Measurements from ENCODE around the gene USP7.
"Not testable (repeated sequence)": the region's sequence is repeated elsewhere in the genome, so short reads cannot be mapped to it uniquely, and the experiment has no call there.

USP7 gene

GRCh38 chr16:8996891-8997290 lies 33.2 kb upstream of the USP7 start:
- in situ Hi-C loops (cut with HindIII; ENCODE audit: low pct_unique_long_range_greater_than_20kb, low sequenced_read_pairs): no loop called here
- DNase-seq (ENCODE audit: low read depth in 1 of 2, low spot score in 1 of 2): peak in 1 of 2 experiments; percentile 16
- TF ChIP-seq JUND (IDR thresholded peaks at IDR 0.05; ENCODE audit: low read depth): no peak

GRCh38 chr16:8990445-8990844 lies 26.7 kb upstream of the USP7 start:
- no peak for TF ChIP-seq JUND (IDR thresholded peaks at IDR 0.05; ENCODE audit: low read depth)
- no peak for DNase-seq (ENCODE audit: low read depth in 1 of 2, low spot score in 1 of 2)
- in situ Hi-C loops (cut with HindIII; ENCODE audit: low pct_unique_long_range_greater_than_20kb, low sequenced_read_pairs): no loop called here

GRCh38 chr16:8989099-8989878 lies 25.6 kb upstream of the USP7 start:
- TF ChIP-seq JUND (IDR thresholded peaks at IDR 0.05; ENCODE audit: low read depth): no peak
- in situ Hi-C loops (cut with HindIII; ENCODE audit: low pct_unique_long_range_greater_than_20kb, low sequenced_read_pairs): no loop called here
- DNase-seq (ENCODE audit: low read depth in 1 of 2, low spot score in 1 of 2): no peak

- in situ Hi-C loops (cut with HindIII; ENCODE audit: low pct_unique_long_range_greater_than_20kb, low sequenced_read_pairs): no loop called here
- TF ChIP-seq JUND (IDR thresholded peaks at IDR 0.05; ENCODE audit: low read depth): no peak
- no peak for DNase-seq (ENCODE audit: low read depth in 1 of 2, low spot score in 1 of 2)
Observed at GRCh38 chr16:8986818-8987191, 23.1 kb upstream of the USP7 start.

- TF ChIP-seq JUND (IDR thresholded peaks at IDR 0.05; ENCODE audit: low read depth): no peak
- in situ Hi-C loops (cut with HindIII; ENCODE audit: low pct_unique_long_range_greater_than_20kb, low sequenced_read_pairs): no loop called here
- no peak for DNase-seq (ENCODE audit: low read depth in 1 of 2, low spot score in 1 of 2)
Observed at GRCh38 chr16:8986111-8986510, 22.4 kb upstream of the USP7 start.

- no peak for TF ChIP-seq JUND (IDR thresholded peaks at IDR 0.05; ENCODE audit: low read depth)
- in situ Hi-C loops (cut with HindIII; ENCODE audit: low pct_unique_long_range_greater_than_20kb, low sequenced_read_pairs): no loop called here
- no peak for DNase-seq (ENCODE audit: low read depth in 1 of 2, low spot score in 1 of 2)
Observed at GRCh38 chr16:8982816-8983215, 19.1 kb upstream of the USP7 start.

GRCh38 chr16:8981901-8982300 lies 18.2 kb upstream of the USP7 start:
- in situ Hi-C loops (cut with HindIII; ENCODE audit: low pct_unique_long_range_greater_than_20kb, low sequenced_read_pairs); DNase-seq (ENCODE audit: low read depth in 1 of 2, low spot score in 1 of 2): not testable (repeated sequence)

GRCh38 chr16:8976189-8976588 lies 12.5 kb upstream of the USP7 start:
- DNase-seq (ENCODE audit: low read depth in 1 of 2, low spot score in 1 of 2); in situ Hi-C loops (cut with HindIII; ENCODE audit: low pct_unique_long_range_greater_than_20kb, low sequenced_read_pairs): not testable (repeated sequence)

- no peak for TF ChIP-seq JUND (IDR thresholded peaks at IDR 0.05; ENCODE audit: low read depth)
- in situ Hi-C loops (cut with HindIII; ENCODE audit: low pct_unique_long_range_greater_than_20kb, low sequenced_read_pairs): no loop called here
- DNase-seq (ENCODE audit: low read depth in 1 of 2, low spot score in 1 of 2): no peak
Observed at GRCh38 chr16:8975039-8975438, 11.3 kb upstream of the USP7 start.

GRCh38 chr16:8972843-8973586 lies 9.3 kb upstream of the USP7 start:
- TF ChIP-seq JUND (IDR thresholded peaks at IDR 0.05; ENCODE audit: low read depth): no peak
- in situ Hi-C loops (cut with HindIII; ENCODE audit: low pct_unique_long_range_greater_than_20kb, low sequenced_read_pairs): no loop called here
- no peak for DNase-seq (ENCODE audit: low read depth in 1 of 2, low spot score in 1 of 2)

GRCh38 chr16:8971416-8971815 lies 7.7 kb upstream of the USP7 start:
- no peak for DNase-seq (ENCODE audit: low read depth in 1 of 2, low spot score in 1 of 2)
- no peak for TF ChIP-seq JUND (IDR thresholded peaks at IDR 0.05; ENCODE audit: low read depth)
- in situ Hi-C loops (cut with HindIII; ENCODE audit: low pct_unique_long_range_greater_than_20kb, low sequenced_read_pairs): no loop called here

GRCh38 chr16:8969202-8969897 lies 5.6 kb upstream of the USP7 start:
- in situ Hi-C loops (cut with HindIII; ENCODE audit: low pct_unique_long_range_greater_than_20kb, low sequenced_read_pairs): not testable (repeated sequence)
- DNase-seq (ENCODE audit: low read depth in 1 of 2, low spot score in 1 of 2): peak in 1 of 2 experiments; percentile 64

GRCh38 chr16:8968054-8968453 lies 4.3 kb upstream of the USP7 start:
- in situ Hi-C loops (cut with HindIII; ENCODE audit: low pct_unique_long_range_greater_than_20kb, low sequenced_read_pairs); DNase-seq (ENCODE audit: low read depth in 1 of 2, low spot score in 1 of 2): not testable (repeated sequence)

Data from T47D (cell line).